ENCODE data around the gene C3orf20.

The C3orf20 gene

DNA sequence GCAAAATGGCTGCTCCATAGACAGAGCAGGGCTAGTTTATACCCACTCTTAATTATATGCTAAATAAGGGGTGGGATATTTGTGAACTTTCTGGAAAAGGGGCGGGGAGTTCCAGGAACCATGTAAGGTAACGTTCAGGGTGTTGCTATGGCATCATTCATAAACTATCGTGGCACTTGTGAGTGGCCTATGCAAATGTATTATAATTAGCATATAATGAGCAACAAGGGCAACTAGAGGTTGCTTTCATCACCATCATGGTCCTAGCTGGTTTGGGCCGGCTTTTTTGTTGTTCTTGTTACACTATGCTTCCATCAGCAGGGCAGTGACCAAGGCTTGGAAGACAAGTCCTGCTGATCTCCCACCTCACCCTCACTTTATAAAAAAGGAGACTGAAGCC, 100.6 kb downstream of the C3orf20 start:
- DNase-seq = no peak

DNA sequence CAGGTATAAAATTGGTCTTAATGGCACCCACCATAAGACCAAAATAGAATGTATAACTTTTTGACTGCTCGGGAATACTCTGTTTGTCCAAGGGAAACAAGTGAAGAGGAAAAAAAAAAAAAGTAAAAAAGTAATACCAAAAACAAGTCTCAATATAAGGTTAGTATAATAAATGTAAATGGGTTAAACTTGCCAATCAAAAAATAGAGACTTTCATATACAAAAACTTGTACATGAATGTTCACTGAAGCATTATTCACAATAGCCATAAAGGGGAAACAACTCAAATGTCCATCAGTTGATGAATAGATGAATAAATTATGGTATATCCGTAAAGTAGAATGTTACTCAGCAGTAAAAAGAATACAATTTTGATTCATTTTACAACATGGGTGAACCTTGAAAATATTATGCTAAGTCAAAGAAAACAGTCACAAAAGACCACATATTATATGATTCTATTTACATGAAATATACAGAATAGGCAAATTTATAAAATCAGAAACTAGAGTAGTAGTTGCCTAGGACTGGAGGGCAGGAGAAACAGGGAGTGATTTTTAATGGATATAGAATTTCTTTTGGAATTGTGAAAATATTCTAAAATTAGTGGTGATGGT, 104.2 kb downstream of the C3orf20 start:
- no peak for DNase-seq

DNA sequence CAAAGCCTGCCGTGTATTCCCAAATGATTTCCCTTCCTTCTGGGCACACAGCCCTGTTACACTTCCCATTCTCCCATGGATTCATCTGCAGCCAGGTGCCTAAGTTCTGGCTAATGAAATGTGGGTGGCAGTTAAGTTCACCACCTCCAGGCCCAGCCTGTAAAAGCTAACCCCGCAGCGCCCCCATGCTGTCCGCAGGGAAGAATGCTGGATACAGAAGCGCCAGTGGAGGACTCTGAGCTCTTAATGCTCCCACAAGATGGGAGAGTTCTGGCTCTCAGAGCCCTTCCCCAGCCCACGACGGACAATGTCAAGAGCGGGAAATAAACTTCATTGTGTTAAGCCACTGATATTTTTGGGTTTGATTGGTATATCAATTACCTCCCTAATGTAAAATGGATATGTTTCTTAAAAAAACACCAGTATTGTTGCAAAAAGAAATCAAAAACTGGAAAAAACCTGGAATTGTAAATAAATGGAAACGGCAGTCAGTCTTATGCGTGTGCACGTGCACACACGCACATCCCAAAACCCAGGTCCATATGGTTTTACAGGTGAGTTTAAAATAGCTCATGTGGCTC, 106.1 kb downstream of the C3orf20 start:
- no peak for DNase-seq

DNA sequence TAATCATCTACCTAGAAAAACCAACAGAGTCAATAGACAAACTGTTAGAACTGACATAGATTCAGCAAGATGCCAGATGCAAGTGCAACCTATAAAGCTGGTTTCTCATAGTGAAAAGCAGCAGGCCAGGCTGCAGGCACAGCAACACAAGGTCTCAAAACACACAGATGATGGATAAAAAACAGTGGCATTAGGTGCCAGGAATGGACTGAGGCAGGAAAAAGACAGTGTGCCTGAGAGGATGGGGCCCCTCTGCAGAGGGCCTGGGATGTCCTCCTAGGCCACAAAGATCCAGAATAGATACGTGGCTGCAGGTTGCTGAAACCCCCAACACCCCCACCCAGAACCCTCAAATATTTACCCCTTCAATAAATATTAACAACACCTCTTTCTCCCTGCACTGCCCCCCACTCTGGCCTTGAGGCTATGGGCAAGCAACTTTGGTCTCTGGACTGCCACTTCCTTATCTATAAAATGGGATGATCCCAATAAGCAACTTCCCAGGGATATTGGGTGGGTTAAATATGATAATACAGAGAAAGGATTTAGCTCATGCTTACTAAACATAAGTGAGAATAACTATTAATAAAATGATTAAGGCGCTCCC, 108.6 kb downstream of the C3orf20 start:
- no peak for DNase-seq

DNA sequence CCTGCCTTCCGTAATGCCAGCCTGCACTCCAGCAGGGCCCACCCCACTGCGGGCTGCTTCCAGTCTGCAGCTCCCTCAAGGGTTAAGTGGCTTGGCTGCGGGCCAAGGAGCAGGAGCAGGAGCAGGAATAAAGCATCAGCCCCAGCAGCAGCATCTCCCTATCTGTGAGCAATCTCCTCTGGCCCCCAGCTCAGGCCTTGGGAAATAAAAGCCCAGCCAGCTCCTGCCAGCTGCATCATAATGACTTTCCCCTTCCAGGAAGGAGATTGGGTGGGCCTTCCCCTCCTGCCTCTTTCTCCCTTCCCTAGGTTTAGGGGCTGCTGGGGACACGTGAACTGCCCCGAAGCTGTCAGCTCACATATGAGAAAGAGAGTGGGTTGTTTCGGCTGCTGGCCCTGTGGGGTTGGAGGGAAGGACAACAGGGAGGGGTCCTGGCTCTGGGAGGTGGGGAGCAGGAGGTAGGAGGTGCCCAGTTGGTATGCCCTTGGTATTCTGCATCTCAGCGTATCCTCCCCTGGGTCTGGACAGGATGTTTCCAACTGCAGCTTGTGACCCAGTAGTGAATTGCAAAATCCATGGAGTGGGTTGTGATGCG, 109.2 kb downstream of the C3orf20 start:
- DNase-seq = no peak

DNA sequence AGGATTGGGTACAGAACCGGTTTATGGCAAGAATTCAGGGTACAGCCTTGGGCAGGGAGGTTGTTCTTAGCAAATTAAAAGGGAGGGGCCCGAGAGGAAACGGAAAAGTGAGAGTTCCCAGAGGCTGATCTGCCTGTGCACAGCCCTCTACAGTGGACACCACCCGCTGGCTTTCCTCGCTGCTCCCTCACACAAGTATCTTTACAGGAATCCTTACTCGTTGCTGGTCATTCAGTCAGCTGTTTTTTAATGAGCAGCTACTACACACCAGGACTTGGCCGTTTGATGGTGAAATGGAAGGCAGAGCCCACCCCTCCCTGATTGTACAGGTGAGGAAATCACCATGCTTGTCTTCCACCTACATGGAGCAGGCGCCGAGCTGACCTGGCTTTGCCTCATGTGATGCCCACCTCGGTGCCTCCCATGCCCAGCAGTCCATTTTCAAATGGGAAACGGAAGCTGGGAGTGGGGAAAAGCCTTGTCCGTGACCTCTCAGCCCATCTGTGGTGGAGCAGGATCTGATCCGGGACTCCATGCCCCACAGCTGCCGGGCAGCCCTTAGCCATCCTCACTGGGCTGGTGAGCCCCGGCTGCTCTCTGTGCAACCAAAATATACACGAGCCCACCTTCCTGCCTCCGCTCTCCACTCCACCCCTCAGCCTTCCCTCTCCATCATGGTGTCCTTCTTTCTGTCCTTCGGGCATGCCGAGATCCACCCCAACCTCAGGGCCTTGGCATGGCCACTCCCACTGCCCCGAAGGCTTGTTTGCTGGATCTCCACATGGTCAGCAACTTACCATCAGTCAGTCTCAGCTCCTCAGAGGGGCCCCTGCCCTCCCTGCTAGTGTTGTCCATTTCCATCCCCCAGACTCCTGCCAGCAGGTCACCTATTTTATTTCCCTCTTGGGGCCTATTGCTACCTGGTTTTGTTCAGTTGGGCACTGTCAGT, 110.5 kb downstream of the C3orf20 start:
- DNase-seq = no peak

DNA sequence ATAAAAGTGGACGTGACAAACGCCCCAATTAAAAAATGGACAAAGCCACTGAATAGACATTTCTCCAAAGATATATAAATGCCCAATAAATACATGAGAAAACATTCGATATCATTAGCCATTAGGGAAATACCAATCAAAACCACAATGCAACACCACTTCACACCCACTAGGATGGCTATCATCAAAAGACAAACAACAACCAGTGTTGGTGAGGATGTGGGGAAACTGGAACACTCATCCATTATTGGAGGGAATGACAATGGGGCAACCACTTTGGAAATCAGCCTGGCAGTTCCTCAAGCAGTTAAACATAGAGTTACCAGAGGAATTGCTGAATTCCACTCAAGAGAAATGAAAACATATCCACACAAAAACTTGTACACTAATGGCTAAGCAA, 111.4 kb downstream of the C3orf20 start:
- DNase-seq = no peak

DNA sequence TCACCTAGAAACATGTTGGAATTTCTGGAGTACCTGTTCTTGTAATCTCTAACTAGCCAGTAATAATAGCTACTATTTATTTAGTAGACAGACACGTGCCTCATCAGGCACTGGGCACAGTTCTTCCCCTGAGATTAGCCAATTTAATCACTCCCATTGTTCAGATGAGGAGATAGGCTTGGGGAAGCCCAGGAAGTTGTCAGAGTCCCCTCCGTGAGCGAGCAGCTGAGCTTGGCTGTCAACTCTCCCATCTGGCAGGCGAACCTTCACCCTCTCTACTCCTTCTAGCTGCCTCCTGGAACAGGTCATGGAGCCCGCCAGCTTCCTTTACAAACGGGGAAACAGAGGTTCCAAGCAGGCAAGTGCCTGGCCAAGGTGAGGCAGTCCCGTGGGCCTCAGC, 112.7 kb downstream of the C3orf20 start:
- no peak for DNase-seq

DNA sequence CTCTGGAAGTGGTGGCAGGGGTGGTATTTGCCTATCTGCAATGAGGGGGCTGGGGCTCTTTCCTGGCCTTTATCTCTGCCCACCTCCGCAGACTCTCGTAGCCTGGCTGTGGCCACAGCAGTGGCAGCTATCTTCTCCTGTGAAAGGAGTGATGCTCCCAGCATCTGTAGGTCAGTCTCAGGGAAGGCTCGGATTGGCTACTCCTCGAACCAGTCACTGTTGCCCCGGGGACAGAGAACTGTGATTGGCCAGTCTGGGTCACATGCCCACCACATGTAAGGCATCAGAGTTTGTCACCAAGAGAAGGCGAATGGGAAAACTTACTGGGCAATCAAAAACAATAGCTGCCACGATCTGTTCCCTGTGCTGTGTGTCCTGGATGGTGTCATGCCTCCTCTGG, 113.7 kb downstream of the C3orf20 start:
- DNase-seq = no peak

DNA sequence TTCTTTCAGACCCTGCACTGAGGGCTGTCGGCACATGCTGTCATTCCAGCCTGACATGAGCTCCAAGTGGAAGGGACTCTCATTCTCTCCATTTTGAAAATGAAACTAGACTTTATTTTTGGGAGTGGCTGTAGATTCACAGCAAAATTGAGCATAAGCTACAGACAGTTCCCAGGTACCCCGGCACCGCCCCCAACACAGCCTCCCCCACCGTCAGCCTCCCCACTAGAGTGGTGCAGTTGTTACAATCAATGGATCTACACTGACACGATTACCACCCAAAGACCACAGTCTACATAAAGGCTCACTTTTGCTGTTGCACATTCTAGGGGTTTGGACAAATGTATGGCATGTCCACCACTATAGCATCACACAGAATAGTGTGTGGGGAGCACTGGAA, 114.3 kb downstream of the C3orf20 start:
- DNase-seq = no peak

DNA sequence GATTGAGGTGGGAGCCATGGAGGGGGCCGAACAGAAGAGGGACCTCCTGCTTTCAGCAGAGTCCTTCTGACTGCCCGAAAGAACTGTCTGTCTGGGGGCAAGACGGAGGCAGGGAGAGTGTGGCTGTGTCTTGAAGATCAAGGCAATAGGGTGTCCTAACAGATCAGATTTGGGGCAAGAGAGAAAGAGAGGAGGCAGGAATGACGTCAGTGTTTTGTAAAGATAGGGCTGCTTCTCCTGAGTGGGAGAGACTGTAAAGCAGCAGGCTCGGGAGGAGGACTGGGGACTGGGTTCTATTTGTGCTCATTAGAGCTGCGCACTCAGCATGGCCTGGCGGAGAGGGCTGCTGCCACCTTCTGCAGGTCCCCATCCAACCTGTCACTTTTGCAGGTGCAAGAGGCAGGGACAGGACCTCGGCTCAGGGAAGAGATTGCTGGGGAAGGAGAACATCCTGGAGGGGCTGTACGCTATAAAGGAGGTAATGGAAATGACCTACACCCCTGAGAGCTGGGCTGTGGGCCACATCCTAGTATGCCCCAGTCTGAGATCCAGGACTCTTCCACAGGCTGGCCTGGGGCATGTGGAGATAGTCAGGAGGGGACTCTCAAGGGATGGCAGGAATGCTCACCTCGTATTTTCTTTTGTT, 114.8 kb downstream of the C3orf20 start:
- DNase-seq = no peak

DNA sequence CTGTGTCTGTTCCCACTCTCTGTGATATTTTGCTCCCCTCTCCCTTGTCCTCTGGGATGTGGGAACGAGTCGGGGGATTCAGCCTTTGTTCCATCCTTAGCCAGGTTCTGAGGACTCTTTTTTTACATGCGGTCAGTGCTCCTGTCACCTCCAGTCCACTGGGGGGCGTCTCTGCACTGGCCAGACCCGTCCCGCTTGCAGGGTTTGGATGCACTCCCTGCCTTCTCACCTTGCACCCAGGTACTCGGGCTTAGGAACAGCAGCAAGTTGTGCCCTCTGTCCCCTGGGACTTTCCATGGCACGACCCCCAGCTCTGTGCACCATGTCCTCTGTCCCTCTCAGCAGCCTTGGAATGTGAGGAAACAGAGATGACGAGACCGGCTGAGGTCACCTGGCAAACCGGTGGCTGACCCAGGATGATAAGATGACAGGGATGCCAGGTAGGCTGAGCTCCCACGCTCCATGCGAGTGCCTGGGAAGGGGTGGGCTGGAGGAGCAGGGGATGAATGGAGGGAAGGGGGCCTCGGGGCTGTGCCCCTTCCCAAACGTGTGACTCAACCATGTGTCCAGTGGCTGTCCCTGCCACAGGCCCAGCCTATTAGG, 116.5 kb downstream of the C3orf20 start:
- no peak for DNase-seq

DNA sequence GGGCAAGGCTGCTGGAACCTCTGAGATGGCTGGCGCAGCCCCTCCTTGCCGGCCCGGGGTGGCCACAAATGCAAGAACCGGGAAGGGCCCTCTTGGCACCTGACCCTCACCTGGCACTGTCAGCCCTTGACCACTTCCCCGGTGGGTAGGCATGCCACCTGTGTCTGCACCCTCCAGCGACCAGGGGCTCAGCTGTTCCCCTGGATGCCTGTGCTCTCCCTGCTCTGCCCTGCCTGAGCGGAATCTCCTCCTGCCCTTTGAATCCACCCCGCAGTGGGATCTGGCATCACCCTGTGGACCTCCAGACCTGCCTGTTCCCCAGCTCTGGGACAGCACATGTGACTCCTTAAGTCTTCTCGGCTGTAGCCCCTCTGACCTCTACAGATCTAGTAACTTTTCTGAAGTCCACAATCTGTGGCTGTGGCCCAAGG, 117.8 kb downstream of the C3orf20 start:
- no peak for DNase-seq

DNA sequence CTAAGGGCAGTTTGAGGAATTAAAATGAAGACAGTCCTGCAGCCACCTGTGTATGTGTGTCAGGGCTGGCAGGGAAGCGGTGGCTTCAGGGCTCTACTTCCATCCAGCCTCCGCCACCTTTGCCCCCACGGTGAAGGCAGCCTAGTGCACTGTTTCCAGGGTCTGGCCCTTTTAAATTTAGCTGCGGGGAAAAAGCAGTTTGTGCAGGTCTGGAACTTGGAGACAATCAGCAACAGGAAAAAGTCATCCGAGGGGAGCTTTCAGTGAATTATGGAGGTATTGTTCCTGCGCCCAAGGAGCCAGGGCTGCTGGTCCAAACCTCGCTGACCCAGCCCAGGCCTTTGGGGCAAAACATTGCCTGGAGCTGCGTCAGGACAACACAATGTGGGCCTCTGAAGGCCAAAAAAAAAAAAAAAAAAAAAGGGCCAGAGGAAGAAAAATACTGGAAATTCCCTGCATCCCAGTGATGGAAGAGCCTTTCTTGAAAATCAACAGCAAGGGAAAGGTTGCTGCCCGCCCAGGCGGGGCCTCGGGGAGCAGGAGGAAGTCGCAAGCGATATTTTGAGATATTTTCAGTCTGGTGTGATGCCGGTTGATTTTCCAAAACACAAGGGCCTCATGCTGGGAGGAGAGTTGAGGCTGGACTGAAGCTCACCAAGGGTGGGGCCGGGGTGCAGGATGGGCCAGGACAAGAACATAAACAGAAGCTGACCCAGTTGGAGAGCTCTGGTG, 118.4 kb downstream of the C3orf20 start:
- peak in 1 of 14 donors; percentile 3 for DNase-seq

DNA sequence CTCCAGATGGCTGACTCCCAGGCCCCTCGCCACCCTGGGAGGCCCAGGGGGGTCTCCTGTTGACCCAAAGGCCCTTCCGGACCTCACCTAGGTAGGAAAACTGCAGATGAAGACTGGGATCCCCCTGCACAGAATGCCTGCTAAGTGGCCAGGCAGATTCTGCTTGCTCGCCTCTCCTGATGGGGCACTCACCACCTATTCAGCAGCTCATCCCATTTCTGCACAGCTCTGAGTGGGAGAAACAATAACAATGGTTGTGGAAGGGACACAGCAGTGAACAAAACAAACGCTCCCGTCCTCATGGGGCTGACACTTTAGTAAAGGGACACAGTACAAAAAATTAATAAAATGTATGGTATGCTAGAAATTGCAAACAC, 118.9 kb downstream of the C3orf20 start:
- no peak for DNase-seq

DNA sequence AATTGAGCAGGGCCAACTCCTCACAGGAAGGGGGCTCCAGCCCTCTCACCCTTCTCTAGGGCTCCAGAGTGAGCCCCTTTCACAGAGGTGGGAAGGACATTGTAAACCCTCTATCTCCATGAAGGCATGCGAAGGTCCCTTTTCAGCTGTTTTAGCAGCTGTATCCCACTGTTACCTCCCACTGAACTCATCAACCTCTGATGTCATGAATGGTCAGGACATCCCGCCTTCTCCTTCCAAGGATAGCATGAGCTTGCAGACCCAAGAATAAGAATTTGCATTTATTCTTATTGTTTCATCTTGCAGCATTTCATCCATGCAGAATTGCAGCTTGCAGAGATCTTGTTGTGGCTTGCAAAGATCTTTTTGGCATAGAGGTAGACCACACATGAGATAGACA, 119.5 kb downstream of the C3orf20 start:
- DNase-seq = no peak

DNA sequence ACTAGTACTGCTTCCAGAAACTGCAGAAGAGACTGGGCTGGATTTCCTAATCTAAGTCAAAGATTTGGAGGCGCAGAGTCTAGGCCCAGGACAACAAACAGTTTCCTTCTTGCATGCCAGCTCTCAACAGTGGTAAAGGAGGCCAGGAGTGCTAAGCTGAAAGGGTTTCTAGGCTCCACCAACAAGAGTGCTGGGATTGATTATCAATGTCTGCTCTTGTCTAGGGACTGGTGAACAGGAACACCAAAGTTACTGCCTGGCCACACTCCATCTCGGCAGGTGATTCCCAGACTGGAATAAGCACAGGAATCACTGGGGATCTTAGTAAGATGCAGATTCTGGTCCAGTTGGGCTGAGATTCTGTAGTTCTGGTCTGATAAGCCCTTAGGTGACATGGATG, 121.1 kb downstream of the C3orf20 start:
- no peak for DNase-seq

DNA sequence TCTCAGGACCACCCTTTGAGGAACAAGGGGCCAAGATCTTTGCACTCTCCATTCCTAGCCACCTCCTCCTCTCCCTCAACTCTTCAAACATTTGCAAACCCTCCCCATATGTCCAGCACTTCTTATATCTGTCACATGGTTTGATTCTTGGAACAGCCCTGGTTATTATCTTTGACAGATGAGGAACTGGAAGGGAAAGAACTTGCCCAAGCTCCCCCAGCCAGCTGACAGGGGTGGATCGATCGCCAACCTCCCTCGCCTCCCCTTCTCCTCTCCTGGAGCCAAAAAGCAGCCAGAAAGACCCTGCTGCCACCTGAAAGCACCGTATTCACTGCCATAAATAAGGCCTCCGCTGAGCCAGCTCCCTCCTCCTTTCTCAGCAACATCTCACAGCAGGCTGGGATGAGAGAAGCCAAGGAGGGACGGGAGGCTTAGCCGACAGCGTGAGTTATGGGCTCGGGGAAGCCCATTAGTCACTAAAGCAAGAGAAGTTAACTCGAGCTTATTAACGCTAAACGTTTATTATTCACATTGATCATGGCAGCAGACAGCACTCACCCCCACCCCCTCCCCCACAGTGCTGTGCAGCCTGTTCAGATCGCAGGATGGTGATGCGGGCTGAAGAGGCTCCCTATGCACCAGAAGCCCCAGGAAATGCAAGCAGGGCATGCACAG, 121.6 kb downstream of the C3orf20 start:
- no peak for DNase-seq

DNA sequence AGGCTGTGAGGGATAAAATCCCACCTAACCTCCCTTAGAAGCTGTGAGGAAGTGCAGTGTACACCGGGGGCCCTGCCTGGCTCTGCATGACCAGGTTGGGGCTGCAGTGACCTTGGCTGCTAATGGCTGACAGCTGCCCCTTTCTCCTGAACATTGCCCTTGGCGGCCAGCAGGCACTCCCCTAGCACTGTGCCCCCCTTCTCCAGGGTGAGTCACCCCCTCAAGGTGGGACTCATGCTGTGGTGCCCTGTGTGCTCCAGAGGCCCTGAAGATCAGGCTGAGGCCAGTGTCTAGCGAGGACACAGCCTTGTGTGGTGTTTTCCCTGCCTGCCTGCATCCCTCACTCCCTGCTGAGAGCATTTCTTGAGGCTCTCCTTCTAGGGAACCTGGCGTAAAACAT, 122.8 kb downstream of the C3orf20 start:
- no peak for DNase-seq

DNA sequence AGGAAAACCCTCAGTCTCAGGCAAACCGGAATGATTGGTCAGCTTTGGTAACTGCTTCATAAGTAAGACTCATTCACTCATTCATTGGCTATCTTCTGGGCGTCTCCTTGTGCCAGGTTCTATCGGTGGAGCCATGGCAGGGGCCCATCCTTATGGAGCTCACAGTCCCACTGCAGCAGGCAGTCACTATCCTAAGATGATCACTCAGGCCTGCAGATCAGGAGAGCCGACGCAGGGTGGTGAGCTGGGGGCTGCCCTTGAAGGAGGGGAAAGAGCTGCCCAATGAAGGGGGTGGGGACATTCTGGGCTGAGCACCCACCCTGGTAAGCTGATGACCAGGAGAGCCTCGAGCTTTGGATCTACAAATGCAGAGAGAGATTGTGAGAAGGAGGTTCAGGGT, 123.3 kb downstream of the C3orf20 start:
- DNase-seq = no peak

DNA sequence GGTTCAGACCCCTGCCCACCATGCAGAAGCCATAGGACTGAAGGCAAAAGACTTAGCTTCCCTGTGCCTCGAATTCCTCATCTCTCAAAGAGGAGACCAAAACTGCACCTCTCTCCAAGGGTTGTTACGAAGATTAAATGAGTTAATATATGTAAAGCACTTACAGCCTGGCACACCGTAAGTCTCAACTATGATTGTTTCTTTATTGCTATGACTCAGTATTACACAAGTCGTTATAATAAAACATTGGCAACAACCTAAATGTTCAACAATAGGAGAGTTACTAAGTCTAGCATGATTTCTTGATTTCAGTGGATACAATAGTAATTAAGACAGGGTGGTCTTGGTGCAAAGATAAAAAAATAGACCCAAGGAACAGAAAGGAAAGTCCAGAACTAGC, 124.2 kb downstream of the C3orf20 start:
- no peak for DNase-seq
